ENCODE results near the gene BBLN.
"Not testable (repeated sequence)": the region's sequence is repeated elsewhere in the genome, so short reads cannot be mapped to it uniquely, and the experiment has no call there.

- TF ChIP-seq CTCF (IDR thresholded peaks at IDR 0.05 in 4 of 5, conservative IDR thresholded peaks at IDR 0.05 in 1 of 5); POLR2A (IDR thresholded peaks at IDR 0.05): not testable (repeated sequence)
Observed at GRCh38 chr9:128131346-128131745, 28.7 kb upstream of the BBLN start.
